Natural killer cell (primary cell): ENCODE data around the gene PCBP3. TPM values are rescaled to one million over a fixed set of nuclear protein-coding genes. Genes with fewer than 3 reads are reported as not detected.

Experiments
- ATAC-seq, 3 donors: fragments of 150-1000 bp in 2 of 3; fragments of 200-7000 bp in 1 of 3; cut with Tn5 transposase; 1 replicate in 1 of 3; 2 replicates in 2 of 3; pipeline ENCODE4 v1.10.0; 2021; ENCODE audit warnings: mild to moderate bottlenecking in 2 of 3, moderate library complexity in 2 of 3
- DNase-seq, 2 donors: peaks; one replicate each; pipeline versions ENCODE4 v3.0.0 to v3.0.0-alpha.2; 2013 to 2021; ENCODE audit warnings: mixed read lengths in 1 of 2
- H3K27ac ChIP-seq: one replicate; pipeline ENCODE4 v1.5.1; 2013; ENCODE audit warnings: mild to moderate bottlenecking, low read length
- H3K27me3 ChIP-seq: one replicate; pipeline ENCODE4 v1.6.1; 2013; ENCODE audit warnings: low read length; ENCODE audit not compliant: control insufficient read depth, insufficient read depth
- H3K36me3 ChIP-seq: one replicate; pipeline ENCODE4 v1.6.1; 2013; ENCODE audit warnings: low read length; ENCODE audit not compliant: control insufficient read depth, insufficient read depth
- H3K4me1 ChIP-seq: one replicate; pipeline ENCODE4 v1.6.1; 2013; ENCODE audit warnings: low read length; ENCODE audit not compliant: control insufficient read depth, insufficient read depth
- H3K4me3 ChIP-seq: one replicate; pipeline ENCODE4 v1.5.1; 2013; ENCODE audit warnings: low read length
- H3K9me3 ChIP-seq: one replicate; pipeline ENCODE4 v1.6.1; 2013; ENCODE audit warnings: low read length; ENCODE audit not compliant: control insufficient read depth, insufficient read depth
- H3K27ac Mint-ChIP-seq, 2 donors: one replicate each; pipeline ENCODE4 v1.8.0; 2022; ENCODE audit warnings: mild to moderate bottlenecking in 2 of 2, mixed read lengths in 2 of 2, moderate library complexity in 1 of 2
- H3K27me3 Mint-ChIP-seq, 2 donors: one replicate each; pipeline ENCODE4 v1.8.0; 2022; ENCODE audit warnings: low read depth in 2 of 2, mixed read lengths in 2 of 2
- H3K36me3 Mint-ChIP-seq: one replicate; pipeline ENCODE4 v1.8.0; 2022; ENCODE audit warnings: mixed read lengths
- H3K4me1 Mint-ChIP-seq, 2 donors: one replicate each; pipeline ENCODE4 v1.8.0; 2022; ENCODE audit warnings: mixed read lengths in 2 of 2
- H3K4me3 Mint-ChIP-seq: one replicate; pipeline ENCODE4 v1.8.0; 2022; ENCODE audit warnings: mild to moderate bottlenecking, moderate library complexity, mixed read lengths
- H3K9me3 Mint-ChIP-seq, 2 donors: one replicate each; pipeline ENCODE4 v1.8.0; 2022; ENCODE audit warnings: mixed read lengths in 2 of 2
- WGBS: methylation state at CpG from one replicate; pipeline ENCODE4 v1.1.7; 2013; ENCODE audit warnings: missing lambda C conversion rate; ENCODE audit not compliant: insufficient coverage; 5-methylcytosine and 5-hydroxymethylcytosine counted together
- intact Hi-C: fragments of 100-400 bp; cut with micrococcal nuclease; formaldehyde crosslinking; loops from one replicate; pipeline ENCODE4 v1.14.2; 2022
- total RNA-seq, 4 donors: library from RNA; stranded (reverse); fragments of 120-200 nt in 1 of 4; gene quantifications; one replicate each; pipeline versions ENCODE4 v1.2.3 to v1.2.4, GENCODE V29; 2013 to 2022
- TF ChIP-seq, protein P1 (sequence below): fragments of 200-600 bp; IDR thresholded peaks from one replicate; pipeline ENCODE4 v1.8.0; 2022; ENCODE audit warnings: antibody characterized with exemption

The PCBP3 gene
- total RNA-seq, 3 donors from 2014 or later (not counting 1 experiment from before 2014, with no cell fraction given): 0.50 to 3.0 (median 0.52) TPM

DNA sequence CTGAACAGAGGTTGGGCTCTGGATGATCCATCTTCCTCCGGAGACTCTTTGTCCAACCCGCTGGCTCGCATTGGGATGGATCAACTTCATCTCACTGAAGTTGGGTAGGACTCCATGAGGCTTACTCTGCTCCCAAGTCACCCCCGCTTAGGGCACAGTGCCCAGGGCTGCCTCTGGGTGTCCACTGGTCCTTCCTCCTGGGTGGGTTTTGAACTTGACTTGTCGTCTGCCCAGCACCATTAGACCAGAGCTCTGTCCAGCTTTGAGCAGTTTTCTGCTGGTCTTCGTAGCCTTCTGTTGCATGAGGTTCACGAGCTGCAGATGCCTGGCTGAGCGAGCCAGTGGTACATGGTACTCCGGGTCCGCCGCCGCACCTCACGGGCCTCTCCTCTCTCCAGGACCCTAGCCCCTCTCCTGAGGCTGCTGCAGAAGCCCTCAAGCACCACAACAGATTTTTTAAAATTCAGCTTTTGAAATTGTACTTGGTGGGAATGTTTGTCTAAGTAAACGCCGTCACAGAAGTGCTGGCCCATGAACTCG is 304.3 kb downstream of the PCBP3 start:
- H3K4me3 ChIP-seq: no peak overlapping the region
- H3K27ac ChIP-seq: no peak overlapping the region
- Mint-ChIP-seq H3K4me1 (no peaks in the 10 kb centered on the region), H3K27me3 (peaks cover 0 to 3% of the 10 kb centered on the region in 2 donors), H3K27ac (no peak overlapping the region), H3K36me3 (no peaks in the 10 kb centered on the region), H3K9me3 (no peaks in the 10 kb centered on the region), H3K4me3 (no peak overlapping the region)
- no peaks in the 10 kb centered on the region for H3K27me3 ChIP-seq
- H3K4me1 ChIP-seq: no peaks in the 10 kb centered on the region
- DNase-seq: no peak
- no peaks in the 10 kb centered on the region for H3K9me3 ChIP-seq
- 90% methylated on average over 16 of the region's 16 CpGs for WGBS
- no peak for ATAC-seq
- TF ChIP-seq, protein P1, sequence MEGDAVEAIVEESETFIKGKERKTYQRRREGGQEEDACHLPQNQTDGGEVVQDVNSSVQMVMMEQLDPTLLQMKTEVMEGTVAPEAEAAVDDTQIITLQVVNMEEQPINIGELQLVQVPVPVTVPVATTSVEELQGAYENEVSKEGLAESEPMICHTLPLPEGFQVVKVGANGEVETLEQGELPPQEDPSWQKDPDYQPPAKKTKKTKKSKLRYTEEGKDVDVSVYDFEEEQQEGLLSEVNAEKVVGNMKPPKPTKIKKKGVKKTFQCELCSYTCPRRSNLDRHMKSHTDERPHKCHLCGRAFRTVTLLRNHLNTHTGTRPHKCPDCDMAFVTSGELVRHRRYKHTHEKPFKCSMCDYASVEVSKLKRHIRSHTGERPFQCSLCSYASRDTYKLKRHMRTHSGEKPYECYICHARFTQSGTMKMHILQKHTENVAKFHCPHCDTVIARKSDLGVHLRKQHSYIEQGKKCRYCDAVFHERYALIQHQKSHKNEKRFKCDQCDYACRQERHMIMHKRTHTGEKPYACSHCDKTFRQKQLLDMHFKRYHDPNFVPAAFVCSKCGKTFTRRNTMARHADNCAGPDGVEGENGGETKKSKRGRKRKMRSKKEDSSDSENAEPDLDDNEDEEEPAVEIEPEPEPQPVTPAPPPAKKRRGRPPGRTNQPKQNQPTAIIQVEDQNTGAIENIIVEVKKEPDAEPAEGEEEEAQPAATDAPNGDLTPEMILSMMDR: no peak
- no peaks in the 10 kb centered on the region for H3K36me3 ChIP-seq
- intact Hi-C loops: no loop called here

DNA sequence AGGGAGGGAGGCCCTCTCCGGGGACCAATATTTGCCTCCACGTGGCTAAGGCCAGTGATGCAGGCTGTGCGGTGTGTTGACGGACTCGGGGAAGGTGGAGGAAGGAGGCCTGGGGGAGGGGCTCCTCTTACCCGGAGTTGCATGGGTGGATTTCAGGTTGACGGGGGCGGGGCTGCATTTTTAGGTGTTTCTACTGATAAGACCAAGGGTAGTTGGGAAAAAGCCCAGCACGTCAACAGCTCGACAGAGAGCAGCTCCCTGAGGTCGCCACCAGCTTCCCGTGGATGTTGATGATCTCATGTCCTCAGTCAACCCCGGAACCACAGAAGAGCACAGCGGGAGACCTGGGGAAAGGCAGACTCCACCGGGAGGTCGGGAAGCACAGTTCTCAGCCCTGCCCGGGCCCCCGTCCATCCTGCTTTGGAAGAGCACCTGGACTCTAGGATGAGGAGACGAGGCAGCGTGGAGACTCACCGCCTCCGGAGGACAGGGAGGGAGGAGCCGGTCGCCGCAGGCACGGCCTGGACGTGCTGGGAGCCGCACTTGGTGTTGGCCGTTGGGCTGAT is 305.1 kb downstream of the PCBP3 start:
- Histone ChIP-seq H3K27ac (no peak overlapping the region), H3K27me3 (no peaks in the 10 kb centered on the region), H3K4me3 (no peak overlapping the region), H3K9me3 (no peaks in the 10 kb centered on the region), H3K36me3 (no peaks in the 10 kb centered on the region), H3K4me1 (no peaks in the 10 kb centered on the region)
- H3K9me3 Mint-ChIP-seq: no peaks in the 10 kb centered on the region
- 81% methylated on average over 29 of the region's 29 CpGs for WGBS
- no peak for ATAC-seq
- DNase-seq: no peak
- H3K36me3 Mint-ChIP-seq: no peaks in the 10 kb centered on the region
- TF ChIP-seq, protein P1: no peak
- H3K27me3 Mint-ChIP-seq: peaks cover 0 to 7% of the 10 kb centered on the region in 2 donors
- intact Hi-C loops: no loop called here
- no peaks in the 10 kb centered on the region for H3K4me1 Mint-ChIP-seq
- no peak overlapping the region for H3K4me3 Mint-ChIP-seq
- no peak overlapping the region for H3K27ac Mint-ChIP-seq

DNA sequence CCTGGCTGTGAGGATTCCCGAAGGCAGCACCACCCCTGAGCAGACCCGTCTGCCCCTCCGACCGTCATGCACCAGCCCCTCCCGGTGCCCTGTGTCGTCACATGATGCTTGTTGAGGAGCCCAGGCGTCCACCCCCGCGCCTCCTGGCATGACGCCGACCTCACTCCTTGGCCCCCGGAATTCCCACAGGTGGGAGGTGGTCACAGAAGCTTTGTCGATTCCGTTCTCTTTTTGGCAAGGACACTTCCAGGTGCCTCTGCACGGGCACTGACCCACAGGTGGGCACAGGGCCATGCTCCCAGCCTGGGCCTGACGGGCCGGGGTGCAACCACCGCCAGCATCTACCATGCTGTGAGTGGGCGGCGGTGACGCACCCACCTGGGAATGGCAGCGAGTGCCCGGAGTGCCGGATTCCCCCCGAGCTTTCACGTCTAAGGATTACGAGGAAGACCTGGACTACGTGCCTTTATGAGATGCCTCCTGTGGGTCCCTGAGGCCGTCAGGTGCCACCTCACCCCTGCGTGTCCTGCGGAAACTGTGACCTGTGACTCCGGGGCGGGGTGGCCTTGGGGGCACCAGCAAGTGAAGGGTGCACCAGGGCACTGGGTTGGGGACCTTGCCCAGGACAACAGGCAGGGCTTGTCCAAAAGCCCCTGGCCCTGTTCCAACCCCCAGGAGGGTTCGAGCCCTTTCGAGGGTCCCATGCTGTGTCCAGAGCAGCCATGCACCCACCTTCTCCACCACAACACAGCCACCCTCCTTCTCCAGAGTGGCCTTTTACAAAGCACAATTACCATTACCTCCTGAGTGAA is 306.6 kb downstream of the PCBP3 start:
- Histone ChIP-seq H3K4me3 (no peak overlapping the region), H3K36me3 (no peaks in the 10 kb centered on the region), H3K9me3 (no peaks in the 10 kb centered on the region), H3K27me3 (no peaks in the 10 kb centered on the region), H3K27ac (no peak overlapping the region), H3K4me1 (no peaks in the 10 kb centered on the region)
- intact Hi-C loops: no loop called here
- 87% methylated on average over 35 of the region's 35 CpGs for WGBS
- TF ChIP-seq, protein P1: no peak
- Mint-ChIP-seq H3K27me3 (peaks cover 2 to 7% of the 10 kb centered on the region in 2 donors), H3K4me3 (no peak overlapping the region), H3K9me3 (no peaks in the 10 kb centered on the region), H3K36me3 (no peaks in the 10 kb centered on the region), H3K4me1 (no peaks in the 10 kb centered on the region), H3K27ac (no peak overlapping the region)
- DNase-seq: no peak
- no peak for ATAC-seq
